NCI-H187 treated with DMSO at 0.1 percent for 48 hours (cell line): Measurements from ENCODE around the gene CCDC121.

Experiments
- DNase-seq: peaks from one replicate; lab custom pipeline; 2025; lab: John Stamatoyannopoulos, UW

CCDC121 gene

GRCh38 chr2:27582129-27582694, 46.6 kb downstream of the CCDC121 start:
- DNase-seq: no peak

- no peak for DNase-seq
These were observed 47.2 kb downstream of the CCDC121 start for GRCh38 chr2:27581417-27582128.
